Smooth muscle cell of the coronary artery (primary cell): ENCODE results near the gene IFIT3. TPM values are rescaled to one million over a fixed set of nuclear protein-coding genes. Genes with fewer than 3 reads are reported as not detected.

ENCODE experiments used
- total RNA-seq: library from RNA; depleted of rRNA; stranded (reverse); fragments of >200 nt; gene quantifications from 2 replicates; pipeline ENCODE4 v1.2.3, GENCODE V29; 2014; ENCODE audit warnings: low replicate concordance

IFIT3 gene, protein sequence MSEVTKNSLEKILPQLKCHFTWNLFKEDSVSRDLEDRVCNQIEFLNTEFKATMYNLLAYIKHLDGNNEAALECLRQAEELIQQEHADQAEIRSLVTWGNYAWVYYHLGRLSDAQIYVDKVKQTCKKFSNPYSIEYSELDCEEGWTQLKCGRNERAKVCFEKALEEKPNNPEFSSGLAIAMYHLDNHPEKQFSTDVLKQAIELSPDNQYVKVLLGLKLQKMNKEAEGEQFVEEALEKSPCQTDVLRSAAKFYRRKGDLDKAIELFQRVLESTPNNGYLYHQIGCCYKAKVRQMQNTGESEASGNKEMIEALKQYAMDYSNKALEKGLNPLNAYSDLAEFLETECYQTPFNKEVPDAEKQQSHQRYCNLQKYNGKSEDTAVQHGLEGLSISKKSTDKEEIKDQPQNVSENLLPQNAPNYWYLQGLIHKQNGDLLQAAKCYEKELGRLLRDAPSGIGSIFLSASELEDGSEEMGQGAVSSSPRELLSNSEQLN
- 5.3 and 18.7 TPM in 2 replicates for total RNA-seq

GRCh38 chr10:89327803-89328441 is at the start of gene IFIT3:
Gene IFIT3, plus strand, starts transcription at chr10:89327997. Its CDS starts 77 bp downstream, at chr10:89328074.

GRCh38 chr10:89301721-89302445 is 25.9 kb upstream of the IFIT3 start, which contains the start of gene IFIT2:
Gene IFIT2, plus strand, starts transcription at chr10:89302046. Its CDS starts 78 bp downstream, at chr10:89302124.

GRCh38 chr10:89377705-89378637 is 50.2 kb downstream of the IFIT3 start, which contains the start of gene IFIT1B:
Gene IFIT1B, plus strand, starts transcription at chr10:89378056. Its CDS starts 80 bp downstream, at chr10:89378136.

Other genes with a start within 250 kb of the IFIT3 start
- 3.3 and 5.2 TPM in 2 replicates for gene CH25H, start 120.7 kb upstream of the IFIT3 start, total RNA-seq
- gene LIPA, start 76.2 kb upstream of the IFIT3 start, total RNA-seq = 35.4 and 44.1 TPM in 2 replicates
- 2.9 and 6.4 TPM in 2 replicates for gene IFIT2, start 26.0 kb upstream of the IFIT3 start, total RNA-seq
- gene IFIT1B, start 50.1 kb downstream of the IFIT3 start, total RNA-seq = not detected in 2 replicates
- gene IFIT1, start 64.6 kb downstream of the IFIT3 start, total RNA-seq = 3.6 and 27.1 TPM in 2 replicates
- 10.7 and 11.8 TPM in 2 replicates for gene IFIT5, start 86.6 kb downstream of the IFIT3 start, total RNA-seq
- 0.12 and 0.75 TPM in 2 replicates for gene SLC16A12, start 207.6 kb downstream of the IFIT3 start, total RNA-seq